ENCODE measurements around the gene YBX2. TPM values are rescaled to one million over a fixed set of nuclear protein-coding genes. Genes with fewer than 3 reads are reported as not detected.

YBX2 gene
- total and polyA plus RNA-seq, 8 donors = 0.43 to 72.4 (median 1.3) TPM; not detected in 1

GRCh38 chr17:7243453-7243729 is 51.0 kb downstream of the YBX2 start:
- Histone ChIP-seq H3K27ac (peak overlapping the region; percentile 94 to 99 (median 97)), H3K9me3 (no peaks in the 10 kb centered on the region), H3K4me3 (peak overlapping the region; percentile 77 to 97 (median 82)), H3K4me1 (peaks cover 21 to 42% (median 31%) of the 10 kb centered on the region in 4 donors), H3K36me3 (peaks cover 34 to 52% (median 47%) of the 10 kb centered on the region in 4 donors), H3K27me3 (no peaks in the 10 kb centered on the region)
- TF ChIP-seq EP300 (IDR thresholded peaks at IDR 0.05) (no peak), CTCF (IDR thresholded peaks at IDR 0.05) (no peak), POLR2A (IDR thresholded peaks at IDR 0.05) (no peak), POLR2AphosphoS5 (IDR thresholded peaks at IDR 0.05) (no peak)
- 21 to 41% (median 25%) methylated on average over 2 of the region's 2 CpGs for WGBS, 5 donors
- intact Hi-C loops (cut with DNase I; ENCODE audit: low total_unique reads) = no loop called here
- no peak for DNase-seq

GRCh38 chr17:7242717-7243452 is 51.6 kb downstream of the YBX2 start:
- Histone ChIP-seq H3K9me3 (no peaks in the 10 kb centered on the region), H3K36me3 (peaks cover 34 to 52% (median 47%) of the 10 kb centered on the region in 4 donors), H3K27me3 (no peaks in the 10 kb centered on the region), H3K4me1 (peaks cover 20 to 38% (median 30%) of the 10 kb centered on the region in 4 donors), H3K27ac (peak overlapping the region; percentile 94 to 99 (median 97)), H3K4me3 (peak overlapping the region; percentile 77 to 97 (median 82))
- intact Hi-C loops (cut with DNase I; ENCODE audit: low total_unique reads) = no loop called here
- WGBS, 5 donors = 0 to 4% (median 1%) methylated on average over 44 to 49 of the region's 49 CpGs
- DNase-seq = peak; percentile 97 to 98
- TF ChIP-seq POLR2A (IDR thresholded peaks at IDR 0.05) (no peak), POLR2AphosphoS5 (IDR thresholded peaks at IDR 0.05) (peak; percentile 87 to 98 (median 97)), EP300 (IDR thresholded peaks at IDR 0.05) (peak; percentile 37), CTCF (IDR thresholded peaks at IDR 0.05) (peak in 2 of 7 experiments; percentile 12 to 17)

- peak within 1 kb of the TSS; percentile 77 to 97 (median 82) for H3K4me3 ChIP-seq
- WGBS, 5 donors = 0 to 1% (median 0%) methylated on average over 34 to 62 of the region's 62 CpGs
- H3K4me1 ChIP-seq = peaks cover 26 to 39% (median 37%) of the 10 kb centered on the region in 4 donors
- intact Hi-C loops (cut with DNase I; ENCODE audit: low total_unique reads) = no loop called here
- peak within 1 kb of the TSS; percentile 94 to 99 (median 97) for H3K27ac ChIP-seq
- peak in 2 of 4 donors; percentile 32 to 41 for TF ChIP-seq POLR2A (IDR thresholded peaks at IDR 0.05)
- no peak for TF ChIP-seq CTCF (IDR thresholded peaks at IDR 0.05)
- no peak for TF ChIP-seq EP300 (IDR thresholded peaks at IDR 0.05)
- peak in 1 of 3 donors; percentile 22 for TF ChIP-seq POLR2AphosphoS5 (IDR thresholded peaks at IDR 0.05)
- no peaks in the 10 kb centered on the region for H3K27me3 ChIP-seq
- H3K36me3 ChIP-seq = peaks cover 34 to 50% (median 46%) of the 10 kb centered on the region in 4 donors
- H3K9me3 ChIP-seq = no peaks in the 10 kb centered on the region
- peak; percentile 96 to 98 for DNase-seq
Observed at GRCh38 chr17:7241783-7242716, 52.4 kb downstream of the YBX2 start, which contains the start of gene GABARAP. Gene GABARAP (minus strand): TSS chr17:7242449. CDS start chr17:7242330, 119 bp downstream.

GRCh38 chr17:7241090-7241733 is 53.2 kb downstream of the YBX2 start:
- H3K27ac ChIP-seq = peak overlapping the region; percentile 94 to 99 (median 97)
- no peak for DNase-seq

More at GRCh38 chr17:7241090-7241733, 53.2 kb downstream of the YBX2 start:
- no peak for TF ChIP-seq EP300 (IDR thresholded peaks at IDR 0.05)
- TF ChIP-seq POLR2AphosphoS5 (IDR thresholded peaks at IDR 0.05) = no peak
- no peak for TF ChIP-seq CTCF (IDR thresholded peaks at IDR 0.05)
- no peak for TF ChIP-seq POLR2A (IDR thresholded peaks at IDR 0.05)
- Histone ChIP-seq H3K27me3 (no peaks in the 10 kb centered on the region), H3K4me1 (peaks cover 26 to 47% (median 42%) of the 10 kb centered on the region in 4 donors), H3K4me3 (peak overlapping the region; percentile 77 to 97 (median 82)), H3K36me3 (peaks cover 29 to 49% (median 45%) of the 10 kb centered on the region in 4 donors), H3K9me3 (no peaks in the 10 kb centered on the region)
- intact Hi-C loops (cut with DNase I; ENCODE audit: low total_unique reads) = no loop called here
- WGBS, 5 donors = 22 to 28% (median 25%) methylated on average over 9 of the region's 9 CpGs
